Stimulated activated CD8-positive, alpha-beta memory T cell treated with anti-CD3 and anti-CD28 coated beads, Interleukin-12 subunit alpha, Interleukin-12 subunit beta, amount 100 ng/mL, for 24 hours (primary cell): ENCODE data around the gene SLC25A29.
A peak's percentile ranks its signal among the peaks of the same experiment; 100 is the strongest.
"Not testable (repeated sequence)": the region's sequence is repeated elsewhere in the genome, so short reads cannot be mapped to it uniquely, and the experiment has no call there.

Experiments
- DNase-seq: peaks from one replicate; pipeline ENCODE4 v3.0.0-alpha.2; 2020; ENCODE audit errors: extremely low read depth

Gene SLC25A29

GRCh38 chr14:100293497-100294212 lies 12.6 kb downstream of the SLC25A29 start:
- no peak for DNase-seq

- no peak for DNase-seq
Observed at GRCh38 chr14:100292776-100293461, 13.3 kb downstream of the SLC25A29 start.

GRCh38 chr14:100292301-100292775 lies 13.9 kb downstream of the SLC25A29 start:
- no peak for DNase-seq

GRCh38 chr14:100291305-100292075 lies 14.8 kb downstream of the SLC25A29 start:
- no peak for DNase-seq

GRCh38 chr14:100290607-100291304 lies 15.5 kb downstream of the SLC25A29 start:
- DNase-seq: no peak

- DNase-seq: no peak
Observed at GRCh38 chr14:100289916-100290606, 16.2 kb downstream of the SLC25A29 start.

GRCh38 chr14:100288382-100289185 lies 17.7 kb downstream of the SLC25A29 start:
- no peak for DNase-seq

- DNase-seq: not testable (repeated sequence)
Observed at GRCh38 chr14:100287998-100288295, 18.3 kb downstream of the SLC25A29 start.

- no peak for DNase-seq
Observed at GRCh38 chr14:100287202-100287997, 18.8 kb downstream of the SLC25A29 start.

GRCh38 chr14:100286484-100287191 lies 19.6 kb downstream of the SLC25A29 start:
- DNase-seq: no peak

- DNase-seq: no peak
Observed at GRCh38 chr14:100285913-100286400, 20.3 kb downstream of the SLC25A29 start.

GRCh38 chr14:100285021-100285912 lies 21.0 kb downstream of the SLC25A29 start:
- peak; percentile 53 for DNase-seq

GRCh38 chr14:100283984-100284881 lies 22.0 kb downstream of the SLC25A29 start:
- DNase-seq: no peak

- not testable (repeated sequence) for DNase-seq
Observed at GRCh38 chr14:100283436-100283835, 22.8 kb downstream of the SLC25A29 start.

GRCh38 chr14:100282766-100283419 lies 23.4 kb downstream of the SLC25A29 start:
- no peak for DNase-seq

GRCh38 chr14:100282083-100282350 lies 24.2 kb downstream of the SLC25A29 start:
- DNase-seq: no peak
